WTC11 (cell line): ENCODE measurements around the gene RING1.

Experiments
- CREM ChIP-seq: sonication (generic); formaldehyde crosslinking; IDR thresholded peaks from 2 replicates; pipeline ENCODE4 v1.8.1; 2022; ENCODE audit warnings: mild to moderate bottlenecking, missing genetic modification reagents, moderate library complexity
- CTCF ChIP-seq: fragments of 200-600 bp; IDR thresholded peaks from 2 replicates; pipeline ENCODE4 v1.8.0; 2022; ENCODE audit warnings: antibody characterized with exemption
- ESRRA ChIP-seq: sonication (generic); formaldehyde crosslinking; IDR thresholded peaks from 2 replicates; pipeline ENCODE4 v1.8.1; 2022; ENCODE audit warnings: mild to moderate bottlenecking, missing genetic modification reagents, borderline replicate concordance
- FOXK1 ChIP-seq: sonication (generic); formaldehyde crosslinking; IDR thresholded peaks from 2 replicates; pipeline ENCODE4 v1.8.0; 2022; ENCODE audit warnings: mild to moderate bottlenecking, moderate library complexity, missing genetic modification reagents
- JUN ChIP-seq: sonication (generic); formaldehyde crosslinking; IDR thresholded peaks from 2 replicates; pipeline ENCODE4 v1.8.0; 2023; ENCODE audit warnings: mild to moderate bottlenecking, missing genetic modification reagents
- MAX ChIP-seq: sonication (generic); formaldehyde crosslinking; IDR thresholded peaks from 2 replicates; pipeline ENCODE4 v1.8.0; 2022; ENCODE audit warnings: mild to moderate bottlenecking, missing genetic modification reagents
- NR2C2 ChIP-seq: sonication (generic); formaldehyde crosslinking; IDR thresholded peaks from 2 replicates; pipeline ENCODE4 v1.8.0; 2022; ENCODE audit warnings: mild to moderate bottlenecking, missing genetic modification reagents
- SMAD3 ChIP-seq: sonication (generic); formaldehyde crosslinking; IDR thresholded peaks from 2 replicates; pipeline ENCODE4 v1.8.0; 2022; ENCODE audit warnings: missing genetic modification reagents, mild to moderate bottlenecking, borderline replicate concordance
- USF2 ChIP-seq: sonication (generic); formaldehyde crosslinking; IDR thresholded peaks from 2 replicates; pipeline ENCODE4 v1.8.1; 2023; ENCODE audit warnings: mild to moderate bottlenecking, missing genetic modification reagents, moderate library complexity
- ZBTB21 ChIP-seq: sonication (generic); formaldehyde crosslinking; IDR thresholded peaks from 2 replicates; pipeline ENCODE4 v1.8.1; 2023; ENCODE audit warnings: mild to moderate bottlenecking, missing genetic modification reagents, borderline replicate concordance
- ZMAT4 ChIP-seq: fragments of 250-450 bp; sonication (Bioruptor Pico); IDR thresholded peaks from 2 replicates; pipeline ENCODE4 v1.9.0; 2021; ENCODE audit warnings: mild to moderate bottlenecking
- ZNF232 ChIP-seq: sonication (generic); formaldehyde crosslinking; IDR thresholded peaks from 2 replicates; pipeline ENCODE4 v1.8.0; 2022; ENCODE audit warnings: mild to moderate bottlenecking, missing genetic modification reagents
- ZSCAN18 ChIP-seq: fragments of 250-450 bp; sonication (Bioruptor Pico); IDR thresholded peaks from 2 replicates; pipeline ENCODE4 v2.1.2; 2022; ENCODE audit warnings: mild to moderate bottlenecking, moderate library complexity

- TF ChIP-seq SMAD3 (CRISPR knock-in tag) (no peak), CTCF (no peak), USF2 (CRISPR knock-in tag) (no peak), ZSCAN18 (no peak), JUN (no peak), CREM (CRISPR knock-in tag) (no peak), ZNF232 (CRISPR knock-in tag) (no peak), ZBTB21 (CRISPR knock-in tag) (no peak), MAX (no peak), NR2C2 (CRISPR knock-in tag) (no peak), ZMAT4 (CRISPR knock-in tag) (no peak), ESRRA (CRISPR knock-in tag) (no peak), FOXK1 (CRISPR knock-in tag) (no peak)
Observed at GRCh38 chr6:33254591-33254990, 46.3 kb downstream of the RING1 start.
